GM10266 (cell line): ENCODE measurements around the gene MBTPS1.
A peak's percentile ranks its signal among the peaks of the same experiment; 100 is the strongest.

Experiments
- DNase-seq: peaks from one replicate; pipeline ENCODE4 v3.0.0; 2012; ENCODE audit errors: extremely low spot score
- TF ChIP-seq, protein P1 (sequence below): IDR thresholded peaks from 2 replicates; pipeline ENCODE4 v1.5.1; 2012; ENCODE audit warnings: mild to moderate bottlenecking, low read depth; ENCODE audit not compliant: control insufficient read depth, insufficient read depth; ENCODE audit errors: missing control alignments

The MBTPS1 gene

DNA sequence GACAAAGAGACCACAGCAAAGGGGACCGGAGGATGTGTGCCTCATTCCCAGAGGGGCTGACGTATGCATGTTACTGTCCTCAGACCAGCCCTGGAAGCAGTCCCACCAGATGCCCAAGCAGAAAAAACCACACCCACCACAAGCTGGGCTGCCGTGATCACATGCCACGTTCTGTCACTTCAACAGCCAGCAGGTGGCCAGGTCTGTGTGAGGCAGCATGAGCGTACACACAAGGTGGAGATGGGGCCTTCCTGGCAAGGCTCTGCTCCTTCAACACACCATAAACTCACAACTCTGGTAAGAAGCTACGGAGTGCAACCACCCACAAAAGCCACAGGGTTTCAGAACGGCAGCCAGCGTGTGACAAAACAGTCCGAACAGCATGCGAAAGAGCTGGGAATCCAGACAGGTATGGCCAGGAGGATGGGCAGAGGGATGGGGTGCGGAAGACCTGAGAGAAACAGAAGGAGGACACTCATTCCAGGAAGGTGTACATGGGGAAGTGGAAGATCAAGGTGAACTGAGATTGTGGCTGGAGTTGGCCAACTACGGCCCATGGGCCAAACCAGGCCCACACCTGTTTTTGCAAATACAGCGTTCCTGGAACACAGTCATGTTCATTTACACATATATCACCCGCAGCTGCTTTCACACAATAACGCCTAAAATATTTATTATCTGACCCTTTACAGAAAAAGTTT, 27.9 kb downstream of the MBTPS1 start:
- DNase-seq: peak; percentile 61
- TF ChIP-seq, protein P1, sequence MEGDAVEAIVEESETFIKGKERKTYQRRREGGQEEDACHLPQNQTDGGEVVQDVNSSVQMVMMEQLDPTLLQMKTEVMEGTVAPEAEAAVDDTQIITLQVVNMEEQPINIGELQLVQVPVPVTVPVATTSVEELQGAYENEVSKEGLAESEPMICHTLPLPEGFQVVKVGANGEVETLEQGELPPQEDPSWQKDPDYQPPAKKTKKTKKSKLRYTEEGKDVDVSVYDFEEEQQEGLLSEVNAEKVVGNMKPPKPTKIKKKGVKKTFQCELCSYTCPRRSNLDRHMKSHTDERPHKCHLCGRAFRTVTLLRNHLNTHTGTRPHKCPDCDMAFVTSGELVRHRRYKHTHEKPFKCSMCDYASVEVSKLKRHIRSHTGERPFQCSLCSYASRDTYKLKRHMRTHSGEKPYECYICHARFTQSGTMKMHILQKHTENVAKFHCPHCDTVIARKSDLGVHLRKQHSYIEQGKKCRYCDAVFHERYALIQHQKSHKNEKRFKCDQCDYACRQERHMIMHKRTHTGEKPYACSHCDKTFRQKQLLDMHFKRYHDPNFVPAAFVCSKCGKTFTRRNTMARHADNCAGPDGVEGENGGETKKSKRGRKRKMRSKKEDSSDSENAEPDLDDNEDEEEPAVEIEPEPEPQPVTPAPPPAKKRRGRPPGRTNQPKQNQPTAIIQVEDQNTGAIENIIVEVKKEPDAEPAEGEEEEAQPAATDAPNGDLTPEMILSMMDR: peak; percentile 65

DNA sequence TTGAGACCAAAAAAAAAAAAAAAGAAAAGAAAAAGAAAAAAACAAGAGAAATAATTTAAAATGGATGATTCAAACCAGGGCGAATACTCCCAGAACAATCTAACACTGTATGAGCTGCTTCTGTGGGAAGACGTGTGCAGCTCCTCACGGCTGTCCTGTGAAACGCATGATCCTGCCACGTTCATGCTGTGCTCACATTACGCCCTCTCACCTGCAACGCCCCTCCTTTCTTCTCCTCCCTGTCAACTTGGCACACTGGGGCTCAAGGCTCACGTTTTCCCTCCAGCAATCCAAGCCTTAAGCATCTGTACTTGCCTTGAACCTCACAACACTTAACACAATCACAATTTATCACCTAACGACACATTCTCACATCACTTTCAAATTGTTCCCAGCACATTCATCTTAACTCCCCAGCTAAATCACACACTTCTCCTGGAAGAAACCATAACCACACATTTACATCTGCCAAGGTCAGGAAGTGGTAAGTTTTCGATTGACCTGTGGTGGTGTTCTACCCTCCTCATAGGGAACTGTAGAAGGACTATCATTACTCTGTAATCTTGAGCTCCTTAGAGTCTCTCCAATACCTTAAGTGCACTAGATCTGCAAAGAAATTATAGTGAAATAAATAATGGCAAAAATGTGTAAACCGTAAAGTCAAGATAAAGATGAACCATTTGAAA, 29.1 kb downstream of the MBTPS1 start:
- DNase-seq: no peak
- TF ChIP-seq, protein P1: no peak

DNA sequence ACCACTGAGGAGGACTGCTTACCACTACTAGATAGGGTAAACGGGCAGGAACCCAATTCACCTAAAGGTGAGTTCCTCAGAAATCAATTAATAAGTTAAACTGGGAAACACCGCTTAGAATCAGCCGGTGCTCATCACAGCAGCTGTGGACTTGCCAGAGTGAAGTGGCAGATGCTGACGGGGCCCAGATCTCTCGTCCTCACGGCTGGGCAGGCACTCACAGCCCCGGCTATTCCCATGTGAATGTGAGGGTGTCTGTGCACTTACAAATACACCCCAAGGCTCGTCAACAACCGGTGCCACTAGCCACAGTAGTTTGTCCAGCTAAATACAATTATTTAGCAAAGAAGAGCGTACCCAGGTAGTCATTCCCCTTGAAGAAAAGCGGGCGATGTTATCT, 29.7 kb downstream of the MBTPS1 start:
- no peak for DNase-seq
- TF ChIP-seq, protein P1: no peak

DNA sequence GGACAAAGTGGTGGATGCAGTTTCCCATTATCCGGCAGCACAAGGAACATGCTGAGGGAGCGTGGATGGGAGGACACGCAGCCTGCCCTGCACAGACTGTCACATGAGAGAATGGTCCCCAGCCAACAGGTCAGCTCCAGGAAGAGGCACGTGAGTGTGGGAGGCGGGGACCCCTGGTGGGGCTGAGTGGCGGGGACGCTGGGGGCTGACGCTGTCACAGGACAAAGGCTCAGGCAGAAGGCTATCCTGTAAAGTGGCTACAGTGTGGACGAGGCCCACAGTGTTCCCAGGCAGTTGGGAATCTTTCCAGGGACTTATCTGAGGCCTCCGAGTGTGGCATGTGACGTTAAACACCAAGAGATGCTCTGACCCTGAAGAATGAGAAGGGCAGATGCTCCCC, 30.4 kb downstream of the MBTPS1 start:
- DNase-seq: no peak
- TF ChIP-seq, protein P1: no peak

DNA sequence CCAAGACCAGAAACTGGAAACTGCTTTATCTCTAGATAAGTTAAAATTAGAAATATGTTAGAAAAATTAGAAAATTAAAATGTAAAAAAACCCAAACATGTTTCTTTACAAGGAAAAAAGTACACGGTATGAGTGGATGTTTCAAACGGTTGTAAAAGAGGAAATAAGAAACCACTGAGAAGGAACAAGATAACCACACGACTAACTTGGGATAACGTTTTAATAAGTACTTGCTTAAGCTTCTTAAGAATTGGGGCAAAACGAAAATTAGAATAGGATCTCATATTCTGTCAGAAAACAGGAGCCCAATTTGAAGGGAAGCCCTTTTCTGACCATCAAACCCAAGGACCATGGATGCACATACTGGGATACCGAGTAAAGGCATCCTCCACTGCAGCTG, 31.0 kb downstream of the MBTPS1 start:
- DNase-seq: no peak
- TF ChIP-seq, protein P1: no peak

DNA sequence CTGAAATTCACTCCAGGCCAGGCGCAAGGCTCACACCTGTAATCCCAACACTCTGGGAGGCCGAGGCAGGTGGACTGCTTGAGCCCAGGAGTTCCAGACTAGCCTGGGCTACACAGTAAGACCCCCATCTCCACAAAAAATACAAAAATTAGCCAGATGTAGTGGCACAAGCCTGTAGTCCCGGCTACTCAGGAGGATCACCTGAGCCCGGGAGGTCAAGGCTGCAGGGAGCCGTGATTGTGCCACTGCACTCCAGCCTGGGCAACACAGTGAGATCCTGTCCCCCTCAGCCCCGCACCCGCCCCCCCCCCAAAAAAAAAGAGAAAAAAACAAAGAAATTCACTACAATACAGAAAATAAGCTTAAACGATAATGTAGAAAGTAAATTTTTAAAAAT, 31.5 kb downstream of the MBTPS1 start:
- no peak for DNase-seq
- TF ChIP-seq, protein P1: no peak

DNA sequence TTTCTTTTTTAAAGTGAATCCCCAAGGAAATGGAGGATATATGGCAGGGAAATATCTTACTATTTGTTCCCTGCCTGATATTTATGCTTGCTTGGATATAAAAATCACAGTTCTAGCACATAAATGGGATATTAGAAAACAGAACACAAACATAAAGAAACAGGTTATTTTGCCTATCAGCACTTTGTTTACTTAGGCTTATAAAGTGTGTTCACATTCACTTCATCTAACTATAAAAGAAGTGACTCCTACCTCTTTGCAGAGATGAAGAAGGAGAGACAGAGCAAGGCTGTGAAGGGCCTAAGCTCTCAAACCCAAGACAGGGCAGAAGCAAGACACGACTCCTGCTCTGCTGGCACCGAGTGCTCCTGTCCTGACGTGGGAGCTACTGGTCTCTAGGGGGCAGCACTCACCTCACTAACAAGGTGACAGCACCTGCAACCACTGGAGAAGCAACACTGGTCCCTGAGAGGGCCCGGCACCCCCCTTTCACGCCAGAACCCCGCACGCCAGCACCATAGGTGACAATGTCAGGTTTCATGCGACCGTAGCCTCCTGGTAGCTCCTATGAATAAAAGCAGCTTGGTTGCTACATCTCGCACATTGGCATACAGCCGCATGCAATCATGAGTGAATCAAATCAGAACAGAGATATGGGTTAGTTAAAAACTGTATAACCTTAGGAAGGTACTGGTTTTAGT, 32.0 kb downstream of the MBTPS1 start:
- DNase-seq: peak; percentile 79
- TF ChIP-seq, protein P1: peak; percentile 84
